Activated CD8-positive, alpha-beta memory T cell treated with anti-CD3 and anti-CD28 coated beads, Interleukin-2, amount 50 U/mL, for 4 hours (primary cell): ENCODE measurements around the gene HERC3.

Source experiments
- DNase-seq: peaks from one replicate; pipeline ENCODE4 v3.0.0-alpha.2; 2020

Gene HERC3

GRCh38 chr4:88722828-88723227 lies 130.5 kb downstream of the HERC3 start:
- no peak for DNase-seq

- DNase-seq, result no peak
These were observed 132.1 kb downstream of the HERC3 start for GRCh38 chr4:88724406-88724805.

- DNase-seq, result no peak
These were observed 132.9 kb downstream of the HERC3 start for GRCh38 chr4:88725143-88725542.

GRCh38 chr4:88725986-88726385 lies 133.7 kb downstream of the HERC3 start:
- no peak for DNase-seq

- DNase-seq, result no peak
These were observed 135.9 kb downstream of the HERC3 start for GRCh38 chr4:88728146-88728545.

- no peak for DNase-seq
These were observed 137.0 kb downstream of the HERC3 start for GRCh38 chr4:88729146-88729760.

- DNase-seq, result no peak
These were observed 138.5 kb downstream of the HERC3 start for GRCh38 chr4:88730811-88731210.

GRCh38 chr4:88731381-88731780 lies 139.1 kb downstream of the HERC3 start:
- DNase-seq, result no peak

GRCh38 chr4:88732714-88733368 lies 140.6 kb downstream of the HERC3 start:
- no peak for DNase-seq

GRCh38 chr4:88734403-88734949 lies 142.2 kb downstream of the HERC3 start:
- no peak for DNase-seq

- no peak for DNase-seq
These were observed 143.3 kb downstream of the HERC3 start for GRCh38 chr4:88735564-88735963.

- no peak for DNase-seq
These were observed 144.0 kb downstream of the HERC3 start for GRCh38 chr4:88736264-88736663.

- no peak for DNase-seq
These were observed 145.1 kb downstream of the HERC3 start for GRCh38 chr4:88737307-88737941.

- DNase-seq, result no peak
These were observed 145.9 kb downstream of the HERC3 start for GRCh38 chr4:88738180-88738579.

- no peak for DNase-seq
These were observed 150.3 kb downstream of the HERC3 start for GRCh38 chr4:88742561-88742960.

GRCh38 chr4:88743696-88744095 lies 151.4 kb downstream of the HERC3 start:
- no peak for DNase-seq

GRCh38 chr4:88744609-88745008 lies 152.3 kb downstream of the HERC3 start:
- DNase-seq, result no peak

GRCh38 chr4:88745175-88745574 lies 152.9 kb downstream of the HERC3 start:
- no peak for DNase-seq

GRCh38 chr4:88745581-88746163 lies 153.4 kb downstream of the HERC3 start:
- DNase-seq, result no peak

GRCh38 chr4:88746206-88746605 lies 153.9 kb downstream of the HERC3 start:
- DNase-seq, result no peak

GRCh38 chr4:88747351-88747750 lies 155.1 kb downstream of the HERC3 start:
- no peak for DNase-seq

GRCh38 chr4:88750369-88750768 lies 158.1 kb downstream of the HERC3 start:
- DNase-seq, result no peak

GRCh38 chr4:88751258-88752075 lies 159.2 kb downstream of the HERC3 start:
- no peak for DNase-seq
